SU-DHL-6 (cell line): ENCODE data around the gene PLXNB2.

Source experiments
- EZH2phosphoT487 ChIP-seq: fragments of 200-600 bp; sonication (generic), shearing (Covaris generic); conservative IDR thresholded peaks from 2 replicates; pipeline ENCODE4 v1.6.1; 2018; ENCODE audit warnings: mild to moderate bottlenecking, antibody characterized with exemption, low read length, moderate library complexity, mixed read lengths
- TF ChIP-seq, protein P1 (sequence below): fragments of 200-600 bp; sonication (generic); IDR thresholded peaks from one replicate; pipeline ENCODE4 v1.5.1; 2017; ENCODE audit warnings: antibody characterized with exemption, mild to moderate bottlenecking, low read length, moderate library complexity; ENCODE audit not compliant: insufficient read depth, poor library complexity, severe bottlenecking

DNA sequence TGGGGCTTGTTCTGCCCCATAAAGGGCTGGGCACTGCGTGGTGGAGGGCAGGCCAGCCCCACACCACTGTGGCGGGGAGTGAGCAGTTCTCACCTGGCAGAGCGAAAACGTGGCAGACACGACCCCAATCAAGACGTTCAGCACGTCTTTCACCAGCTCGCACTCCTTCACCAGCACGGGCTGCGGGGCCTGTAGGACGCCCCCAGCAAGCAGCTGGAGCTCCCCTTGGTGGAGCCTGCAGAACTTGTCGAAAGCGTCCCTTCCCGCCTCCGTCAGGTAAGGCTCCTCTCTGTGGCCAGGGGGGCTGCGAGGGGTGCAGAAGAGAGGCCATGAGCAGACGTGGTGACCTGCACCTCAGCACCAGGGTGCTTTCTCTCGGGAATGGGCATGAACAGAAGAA lies 74.2 kb downstream of the PLXNB2 start:
- TF ChIP-seq, protein P1, sequence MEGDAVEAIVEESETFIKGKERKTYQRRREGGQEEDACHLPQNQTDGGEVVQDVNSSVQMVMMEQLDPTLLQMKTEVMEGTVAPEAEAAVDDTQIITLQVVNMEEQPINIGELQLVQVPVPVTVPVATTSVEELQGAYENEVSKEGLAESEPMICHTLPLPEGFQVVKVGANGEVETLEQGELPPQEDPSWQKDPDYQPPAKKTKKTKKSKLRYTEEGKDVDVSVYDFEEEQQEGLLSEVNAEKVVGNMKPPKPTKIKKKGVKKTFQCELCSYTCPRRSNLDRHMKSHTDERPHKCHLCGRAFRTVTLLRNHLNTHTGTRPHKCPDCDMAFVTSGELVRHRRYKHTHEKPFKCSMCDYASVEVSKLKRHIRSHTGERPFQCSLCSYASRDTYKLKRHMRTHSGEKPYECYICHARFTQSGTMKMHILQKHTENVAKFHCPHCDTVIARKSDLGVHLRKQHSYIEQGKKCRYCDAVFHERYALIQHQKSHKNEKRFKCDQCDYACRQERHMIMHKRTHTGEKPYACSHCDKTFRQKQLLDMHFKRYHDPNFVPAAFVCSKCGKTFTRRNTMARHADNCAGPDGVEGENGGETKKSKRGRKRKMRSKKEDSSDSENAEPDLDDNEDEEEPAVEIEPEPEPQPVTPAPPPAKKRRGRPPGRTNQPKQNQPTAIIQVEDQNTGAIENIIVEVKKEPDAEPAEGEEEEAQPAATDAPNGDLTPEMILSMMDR = no peak
- TF ChIP-seq EZH2phosphoT487 = no peak
